GM18870 (cell line): ENCODE data around the gene COL1A2.

ENCODE experiments used
- ATAC-seq: cut with Tn5 transposase; IDR thresholded peaks from one replicate; pipeline ENCODE4 v1.9.1; 2021; ENCODE audit warnings: moderate library complexity; ENCODE audit not compliant: unreplicated experiment

COL1A2 gene

DNA sequence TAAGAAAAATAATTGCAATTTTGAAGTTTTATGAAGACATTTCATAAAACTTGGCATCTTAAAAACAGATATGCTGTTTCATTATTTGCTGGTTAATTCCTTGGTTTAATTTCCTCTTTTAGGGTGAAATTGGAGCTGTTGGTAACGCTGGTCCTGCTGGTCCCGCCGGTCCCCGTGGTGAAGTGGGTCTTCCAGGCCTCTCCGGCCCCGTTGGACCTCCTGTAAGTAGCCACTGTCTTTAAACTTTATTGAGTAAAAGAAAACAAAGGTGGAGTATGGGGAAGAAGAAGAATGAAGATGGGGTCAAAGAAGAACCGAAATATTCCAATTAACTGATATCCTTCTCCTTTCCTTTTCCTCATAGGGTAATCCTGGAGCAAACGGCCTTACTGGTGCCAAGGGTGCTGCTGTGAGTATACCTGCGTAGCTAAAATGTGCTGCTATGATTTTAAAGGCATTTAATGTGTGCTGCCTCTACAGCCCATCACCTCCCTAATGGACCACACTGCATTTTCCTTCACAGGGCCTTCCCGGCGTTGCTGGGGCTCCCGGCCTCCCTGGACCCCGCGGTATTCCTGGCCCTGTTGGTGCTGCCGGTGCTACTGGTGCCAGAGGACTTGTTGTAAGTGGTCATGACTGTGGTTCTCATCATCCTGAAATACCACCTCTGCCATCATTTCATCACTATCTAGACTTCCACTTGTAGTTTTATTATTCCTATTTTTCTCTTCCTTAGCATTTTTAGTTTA is 14.7 kb downstream of the COL1A2 start:
- no peak for ATAC-seq

DNA sequence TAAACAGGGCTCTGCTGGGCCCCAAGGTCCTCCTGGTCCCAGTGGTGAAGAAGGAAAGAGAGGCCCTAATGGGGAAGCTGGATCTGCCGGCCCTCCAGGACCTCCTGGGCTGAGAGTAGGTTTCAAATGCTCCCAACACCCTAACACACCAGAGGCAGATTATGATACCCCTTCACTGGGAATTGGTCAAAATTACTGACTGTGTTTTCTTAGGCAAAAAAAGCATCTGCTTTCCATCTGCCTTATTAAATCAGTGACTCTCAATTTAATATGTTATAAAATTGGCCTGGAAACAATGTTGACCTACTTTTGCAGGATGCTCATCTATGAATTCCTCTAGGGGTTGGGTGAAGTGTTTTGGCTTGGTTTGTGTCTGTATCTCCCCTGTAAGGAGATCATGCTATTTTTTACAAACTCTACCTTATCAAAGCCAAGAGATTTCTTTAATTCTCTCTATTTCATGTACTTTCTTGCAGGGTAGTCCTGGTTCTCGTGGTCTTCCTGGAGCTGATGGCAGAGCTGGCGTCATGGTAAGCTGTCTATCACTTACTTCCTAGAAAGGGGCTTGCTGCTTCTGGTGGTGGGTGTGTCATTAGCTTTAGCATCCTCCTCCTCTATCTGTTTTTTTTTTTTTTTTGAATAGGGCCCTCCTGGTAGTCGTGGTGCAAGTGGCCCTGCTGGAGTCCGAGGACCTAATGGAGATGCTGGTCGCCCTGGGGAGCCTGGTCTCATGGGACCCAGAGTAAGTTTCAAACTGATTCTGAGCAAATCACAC is 15.9 kb downstream of the COL1A2 start:
- no peak for ATAC-seq

DNA sequence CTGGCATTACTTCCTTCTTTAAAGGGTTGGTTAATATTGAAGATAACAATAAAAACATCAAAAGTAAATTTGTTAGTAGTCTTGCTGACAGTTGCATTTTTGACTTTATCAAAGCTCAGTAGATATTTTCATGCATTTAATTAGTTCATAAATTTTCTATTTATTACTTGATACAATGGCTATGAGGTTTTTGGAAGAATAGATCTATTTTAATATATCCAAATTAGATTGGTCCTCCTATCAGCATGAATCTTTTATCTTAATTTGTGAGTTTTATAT is 16.4 kb downstream of the COL1A2 start:
- no peak for ATAC-seq

DNA sequence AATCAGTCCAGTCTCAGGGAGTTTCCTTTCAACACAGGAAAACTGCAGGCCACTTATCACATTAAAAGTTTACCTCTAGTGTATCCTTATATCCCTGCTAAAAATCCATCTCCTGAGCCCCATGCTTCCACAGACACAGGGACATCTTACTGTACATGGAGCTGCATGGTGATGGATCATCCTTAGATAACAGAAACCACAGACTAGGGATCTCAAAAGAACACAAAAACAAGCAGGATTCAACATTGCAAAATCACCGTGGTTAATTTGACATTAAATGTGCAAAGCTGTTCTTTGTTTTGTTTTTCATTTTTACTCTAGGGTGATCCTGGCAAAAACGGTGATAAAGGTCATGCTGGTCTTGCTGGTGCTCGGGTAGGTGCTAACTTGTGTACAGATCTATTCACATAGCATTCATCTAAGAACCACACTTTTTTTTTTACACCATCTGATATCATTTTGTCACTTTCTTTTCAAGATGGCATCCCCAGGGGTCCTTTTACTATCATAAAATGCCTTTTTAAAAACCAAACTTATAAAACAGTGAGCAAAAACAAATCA is 18.1 kb downstream of the COL1A2 start:
- no peak for ATAC-seq

DNA sequence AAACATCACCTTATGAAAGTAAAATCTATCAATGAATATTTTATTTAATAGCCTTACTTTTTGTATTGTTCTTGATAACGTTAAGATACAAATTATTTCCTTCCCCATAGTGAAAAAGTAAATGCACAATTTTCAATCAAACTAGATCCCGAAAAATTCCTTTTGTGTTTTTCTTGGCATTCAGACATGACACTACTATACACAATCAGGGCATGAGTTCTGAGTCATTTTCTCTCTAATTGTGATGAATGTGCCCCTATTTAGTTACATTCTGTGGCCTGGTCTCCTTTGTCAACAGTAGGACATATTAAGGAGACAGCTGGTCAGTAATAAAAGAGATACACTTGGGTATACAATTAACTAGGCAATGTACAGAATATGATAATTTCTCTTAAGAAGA is 19.8 kb downstream of the COL1A2 start:
- ATAC-seq, result no peak

DNA sequence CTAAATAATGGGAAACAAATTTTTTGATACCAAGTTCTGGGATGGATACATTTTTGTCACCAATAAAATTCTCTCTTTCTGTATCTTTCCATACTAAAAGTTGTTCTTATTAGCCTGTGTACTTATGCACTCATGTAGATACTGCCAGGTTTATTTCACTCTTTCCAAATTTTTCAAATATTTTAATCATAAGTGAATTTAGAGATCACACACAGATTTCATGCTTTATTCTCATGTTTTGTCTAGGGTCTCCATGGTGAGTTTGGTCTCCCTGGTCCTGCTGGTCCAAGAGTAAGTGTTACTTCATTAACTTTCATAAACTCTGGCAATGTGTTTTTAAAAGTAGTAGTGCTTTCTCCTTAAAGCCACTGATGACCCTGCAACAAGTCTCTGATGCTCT is 20.3 kb downstream of the COL1A2 start:
- ATAC-seq, result no peak

DNA sequence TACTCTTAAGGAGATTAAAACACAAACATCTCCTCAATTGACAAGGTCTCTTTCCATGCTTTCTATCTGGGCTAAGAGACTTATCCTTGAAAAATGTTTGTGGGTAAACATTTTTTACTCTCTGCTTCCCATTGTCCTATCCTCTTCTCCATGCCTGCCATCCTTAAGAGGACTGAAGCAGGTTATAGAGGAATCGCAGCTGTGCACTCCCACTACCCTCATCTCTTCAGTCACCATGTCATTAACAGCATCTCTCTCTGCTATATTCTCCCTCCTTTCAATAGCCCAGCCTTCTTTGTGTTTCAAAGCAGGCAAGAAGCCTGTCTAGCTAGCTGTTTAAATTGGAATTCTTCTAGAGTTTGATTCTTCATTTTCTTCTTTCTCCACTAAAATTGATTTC is 22.6 kb downstream of the COL1A2 start:
- no peak for ATAC-seq

DNA sequence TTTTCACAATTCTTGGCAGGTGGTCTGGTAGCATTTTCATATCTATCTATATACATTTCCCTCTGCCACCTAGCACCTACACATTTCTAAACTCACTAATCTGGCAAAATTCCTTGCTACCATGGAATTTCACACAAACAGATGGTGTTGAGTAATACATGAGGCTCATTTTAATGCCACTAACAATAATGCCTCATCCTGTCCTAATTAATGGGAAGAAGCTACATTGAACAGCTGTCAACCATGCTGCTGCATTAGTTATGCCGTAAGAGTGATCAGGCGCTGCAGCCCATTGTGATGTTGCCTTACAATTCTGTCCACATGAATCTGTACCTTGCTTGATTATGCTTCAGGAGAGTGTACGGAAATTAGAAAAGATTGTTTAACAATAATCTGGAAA is 23.2 kb downstream of the COL1A2 start:
- no peak for ATAC-seq

DNA sequence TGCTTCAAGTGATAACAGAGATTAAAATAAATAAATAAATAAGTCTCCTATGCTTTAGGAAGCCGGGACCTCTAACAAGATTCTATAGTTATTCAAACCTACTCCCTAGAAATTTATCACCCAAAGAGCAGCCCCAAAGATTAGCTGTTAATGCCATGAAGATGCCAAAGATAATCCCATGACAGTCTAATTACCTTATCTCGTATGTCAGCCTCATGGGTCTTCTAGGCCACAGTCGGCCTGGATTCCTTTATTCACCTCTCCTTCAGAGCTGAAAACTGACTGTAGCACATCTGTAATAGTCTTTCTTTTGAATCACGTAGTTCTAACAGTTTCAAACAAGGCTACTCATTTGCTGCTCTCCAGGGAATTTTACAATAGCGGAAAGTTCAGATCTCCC is 24.2 kb downstream of the COL1A2 start:
- no peak for ATAC-seq

DNA sequence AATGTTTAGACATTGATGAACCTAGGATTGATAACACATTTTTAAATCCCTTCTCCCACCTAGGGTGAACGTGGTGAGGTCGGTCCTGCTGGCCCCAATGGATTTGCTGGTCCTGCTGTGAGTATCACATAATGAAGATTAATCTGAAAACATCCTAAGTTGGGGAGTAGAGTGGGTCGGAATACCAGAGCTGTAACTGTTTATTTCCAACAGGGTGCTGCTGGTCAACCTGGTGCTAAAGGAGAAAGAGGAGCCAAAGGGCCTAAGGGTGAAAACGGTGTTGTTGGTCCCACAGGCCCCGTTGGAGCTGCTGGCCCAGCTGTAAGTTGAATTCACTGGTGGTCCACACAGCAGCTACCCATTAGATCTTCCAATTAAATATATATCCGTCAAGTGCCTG is 25.6 kb downstream of the COL1A2 start:
- ATAC-seq, result no peak

DNA sequence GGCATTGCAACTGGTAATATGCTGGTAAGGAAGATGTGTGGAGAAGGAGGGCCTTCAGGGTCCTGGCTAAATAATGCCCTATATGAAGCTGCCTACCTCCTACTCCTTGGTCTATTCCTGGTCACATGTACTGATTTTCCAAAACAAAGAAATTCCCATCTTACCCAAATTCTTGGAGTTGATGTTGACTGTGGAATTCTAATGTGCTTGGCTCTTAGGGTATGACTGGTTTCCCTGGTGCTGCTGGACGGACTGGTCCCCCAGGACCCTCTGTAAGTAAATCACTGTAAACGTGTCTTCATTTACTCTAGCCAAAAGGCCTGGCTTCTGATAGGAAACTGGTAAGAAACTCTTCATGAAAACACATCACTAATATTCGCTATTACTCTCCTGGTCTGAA is 27.0 kb downstream of the COL1A2 start:
- no peak for ATAC-seq

DNA sequence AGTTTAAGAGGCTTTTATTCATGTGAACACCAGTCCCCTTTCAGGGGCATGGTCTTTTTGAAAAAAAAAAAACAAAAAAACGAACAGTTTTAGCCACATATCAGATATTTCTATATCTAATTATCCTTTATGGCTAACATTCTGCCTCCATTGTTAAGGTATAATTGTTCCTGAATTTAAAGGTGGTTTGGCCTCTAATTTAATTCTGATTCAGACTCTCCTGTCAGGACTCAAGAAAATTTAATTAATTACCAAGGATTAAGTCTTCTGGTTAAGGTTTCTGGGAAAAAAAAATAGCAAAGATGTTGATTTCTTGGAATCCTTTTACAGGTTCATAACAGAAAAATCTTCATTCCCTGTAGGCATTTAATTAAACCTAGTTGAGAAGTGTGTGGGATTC is 27.4 kb downstream of the COL1A2 start:
- ATAC-seq, result no peak

DNA sequence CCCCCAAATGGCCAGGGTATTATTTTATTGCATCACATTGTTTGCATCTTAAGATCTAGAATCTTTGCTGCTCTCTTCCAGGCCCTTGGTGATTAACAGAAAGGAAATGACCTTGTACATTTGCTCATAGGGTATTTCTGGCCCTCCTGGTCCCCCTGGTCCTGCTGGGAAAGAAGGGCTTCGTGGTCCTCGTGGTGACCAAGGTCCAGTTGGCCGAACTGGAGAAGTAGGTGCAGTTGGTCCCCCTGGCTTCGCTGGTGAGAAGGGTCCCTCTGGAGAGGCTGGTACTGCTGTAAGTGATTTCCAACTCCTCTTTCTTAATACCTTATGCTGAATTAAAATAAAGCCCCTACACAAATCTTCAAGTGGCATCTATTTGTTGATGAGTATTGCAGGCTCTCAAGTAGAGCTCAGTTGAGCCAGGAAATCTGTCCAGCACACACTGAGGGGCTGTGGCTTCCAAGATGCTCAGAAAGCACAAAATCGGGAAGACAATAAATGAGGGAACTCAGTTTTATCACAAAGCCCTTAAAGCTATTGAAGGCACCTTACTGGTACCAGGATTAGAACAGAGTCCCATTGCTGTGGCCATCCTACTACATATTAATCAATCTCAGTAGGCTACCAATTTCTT is 28.2 kb downstream of the COL1A2 start:
- ATAC-seq, result no peak

DNA sequence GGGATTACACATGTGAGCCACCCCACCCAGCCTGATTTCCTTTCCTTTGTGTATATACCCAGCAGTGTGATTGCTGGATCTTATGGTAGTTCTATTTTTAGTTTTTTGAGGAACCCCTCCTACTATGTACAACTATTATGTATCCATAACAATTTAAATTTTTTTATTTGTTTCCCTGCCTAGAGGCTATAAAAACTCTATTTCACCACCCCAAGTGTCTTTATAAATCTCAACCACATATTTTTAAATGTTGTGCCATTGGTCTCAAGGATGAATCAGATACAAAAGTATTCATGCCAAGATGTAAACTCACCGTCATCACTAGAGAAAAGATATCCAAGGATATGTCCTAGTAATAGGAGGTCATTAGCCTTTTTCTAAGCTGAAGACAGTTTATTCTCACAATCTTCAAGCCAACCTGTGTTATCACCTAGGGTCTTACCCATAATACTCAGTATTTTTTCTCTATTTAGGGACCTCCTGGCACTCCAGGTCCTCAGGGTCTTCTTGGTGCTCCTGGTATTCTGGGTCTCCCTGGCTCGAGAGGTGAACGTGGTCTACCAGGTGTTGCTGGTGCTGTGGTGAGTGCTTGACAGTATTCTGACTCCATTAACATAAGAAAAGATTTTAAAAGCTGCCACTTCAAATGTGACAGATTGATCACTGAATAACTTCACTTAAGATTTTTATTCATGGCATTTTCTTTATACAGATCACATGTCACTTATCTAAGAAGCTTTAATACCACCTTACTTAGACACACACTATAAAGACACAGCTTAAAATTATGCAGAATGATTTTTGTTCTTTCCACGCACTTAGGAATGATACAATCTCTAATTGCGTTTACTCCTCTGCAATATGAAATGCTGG is 29.4 kb downstream of the COL1A2 start:
- ATAC-seq, result no peak

DNA sequence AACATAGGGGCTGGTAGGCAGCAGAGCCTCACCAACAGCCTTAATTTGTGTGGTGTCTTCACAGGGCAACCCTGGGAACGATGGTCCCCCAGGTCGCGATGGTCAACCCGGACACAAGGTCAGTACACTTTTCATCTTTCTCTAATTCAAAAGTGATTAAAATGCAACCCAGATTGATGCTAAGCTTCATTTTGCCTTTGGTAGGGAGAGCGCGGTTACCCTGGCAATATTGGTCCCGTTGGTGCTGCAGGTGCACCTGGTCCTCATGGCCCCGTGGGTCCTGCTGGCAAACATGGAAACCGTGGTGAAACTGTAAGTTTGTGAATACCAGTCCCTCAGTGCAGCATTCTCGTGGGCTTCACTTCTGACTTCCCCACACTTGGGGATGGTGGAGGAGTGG is 30.9 kb downstream of the COL1A2 start:
- no peak for ATAC-seq

DNA sequence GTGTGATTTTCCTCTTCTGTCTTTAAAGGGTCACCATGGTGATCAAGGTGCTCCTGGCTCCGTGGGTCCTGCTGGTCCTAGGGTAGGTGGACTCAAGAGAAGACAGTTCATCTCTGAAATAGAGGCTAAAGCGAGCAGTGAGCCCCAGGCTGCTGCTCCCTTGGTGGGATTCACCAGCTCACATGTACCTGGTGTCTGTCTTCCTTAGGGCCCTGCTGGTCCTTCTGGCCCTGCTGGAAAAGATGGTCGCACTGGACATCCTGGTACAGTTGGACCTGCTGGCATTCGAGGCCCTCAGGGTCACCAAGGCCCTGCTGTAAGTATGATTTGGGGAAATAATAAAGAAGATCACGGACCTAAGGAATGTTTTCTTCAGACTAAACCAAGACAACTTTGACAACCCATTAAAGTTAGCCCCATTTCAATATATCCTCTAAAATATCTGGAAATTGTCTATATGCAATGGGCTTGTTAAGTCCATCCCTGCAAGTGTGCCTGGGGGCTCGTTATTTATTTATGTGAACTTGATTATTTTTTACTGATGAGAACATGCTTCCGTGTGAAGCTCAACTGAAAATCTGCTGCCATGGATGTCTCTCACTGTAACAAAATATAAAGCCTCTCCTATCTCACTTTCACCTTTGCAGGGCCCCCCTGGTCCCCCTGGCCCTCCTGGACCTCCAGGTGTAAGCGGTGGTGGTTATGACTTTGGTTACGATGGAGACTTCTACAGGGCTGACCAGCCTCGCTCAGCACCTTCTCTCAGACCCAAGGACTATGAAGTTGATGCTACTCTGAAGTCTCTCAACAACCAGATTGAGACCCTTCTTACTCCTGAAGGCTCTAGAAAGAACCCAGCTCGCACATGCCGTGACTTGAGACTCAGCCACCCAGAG is 32.5 kb downstream of the COL1A2 start:
- ATAC-seq, result no peak

DNA sequence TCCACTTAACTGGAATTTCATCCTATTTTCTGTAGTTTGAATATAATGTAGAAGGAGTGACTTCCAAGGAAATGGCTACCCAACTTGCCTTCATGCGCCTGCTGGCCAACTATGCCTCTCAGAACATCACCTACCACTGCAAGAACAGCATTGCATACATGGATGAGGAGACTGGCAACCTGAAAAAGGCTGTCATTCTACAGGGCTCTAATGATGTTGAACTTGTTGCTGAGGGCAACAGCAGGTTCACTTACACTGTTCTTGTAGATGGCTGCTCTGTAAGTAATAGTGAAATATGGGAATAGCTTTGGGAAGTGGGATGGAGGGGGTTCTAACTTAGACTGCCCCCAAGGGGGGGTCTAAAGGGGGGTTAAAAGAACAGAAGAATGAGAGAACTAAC is 34.5 kb downstream of the COL1A2 start:
- no peak for ATAC-seq

DNA sequence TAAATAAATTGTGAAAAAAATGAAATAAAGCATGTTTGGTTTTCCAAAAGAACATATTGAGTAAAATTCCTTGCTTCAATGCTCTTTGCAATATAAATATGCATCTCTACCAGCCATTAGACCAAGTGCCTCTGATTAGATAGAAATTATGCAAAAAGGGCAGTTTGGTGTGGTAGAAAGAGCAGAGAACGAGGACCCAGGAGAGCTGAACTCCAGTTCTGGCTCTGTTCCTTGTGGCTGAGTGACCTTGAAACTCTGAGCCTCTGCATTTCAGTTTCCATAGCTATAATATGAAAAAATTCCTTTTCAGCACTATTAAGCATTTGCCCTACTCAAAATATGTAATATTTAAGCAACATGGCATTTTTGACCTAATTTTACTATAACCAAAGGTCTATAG is 36.5 kb downstream of the COL1A2 start:
- ATAC-seq, result no peak

DNA sequence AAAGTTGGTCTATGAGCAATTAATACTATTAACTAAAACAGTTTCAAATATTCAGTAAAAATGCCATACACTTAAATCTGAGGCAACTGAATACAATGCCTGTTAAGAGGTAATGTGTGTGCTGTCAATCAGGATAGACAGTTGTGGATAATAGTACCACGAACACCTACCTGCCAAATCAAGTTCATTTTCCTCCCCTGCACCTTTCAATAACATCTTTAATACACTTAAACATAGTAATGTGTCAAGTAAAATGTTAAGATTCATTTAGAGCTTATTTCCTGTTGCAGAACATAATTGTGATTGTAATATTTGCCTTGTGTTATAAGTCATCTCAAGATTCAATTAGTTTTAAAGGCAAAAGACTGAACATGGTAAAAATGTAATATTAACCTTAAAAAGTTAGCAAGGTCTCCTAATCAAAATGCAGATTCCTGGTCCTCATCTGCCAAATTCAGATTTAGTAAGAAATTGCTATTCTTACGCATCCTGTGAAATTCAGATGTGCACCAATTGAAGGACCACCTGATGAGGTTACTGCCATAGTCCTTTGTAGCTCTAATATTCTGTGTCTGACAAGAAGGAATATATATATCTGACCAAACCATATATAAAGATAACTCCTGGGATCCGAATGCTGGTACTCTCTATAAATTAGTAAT is 37.1 kb downstream of the COL1A2 start:
- no peak for ATAC-seq

DNA sequence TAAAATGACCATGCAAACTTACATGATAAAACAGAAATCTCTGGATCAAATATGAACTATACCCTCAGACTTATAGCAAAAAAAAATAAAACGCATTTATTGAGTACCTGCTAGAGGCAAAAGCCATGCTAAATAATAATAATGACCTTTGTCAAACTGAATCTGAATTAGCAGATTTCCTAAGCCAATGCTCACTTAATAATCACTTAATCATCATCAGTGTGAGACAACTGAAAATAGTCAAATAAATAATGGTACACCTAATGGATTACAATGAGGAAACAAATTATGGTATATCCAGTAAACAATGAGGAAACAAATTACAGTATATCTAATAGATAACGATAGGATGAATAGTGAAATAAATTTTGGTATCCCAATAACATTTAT is 37.6 kb downstream of the COL1A2 start:
- no peak for ATAC-seq
